Mucosa of stomach (tissue), 1 donor: ENCODE measurements around the gene SPHK2.

Source experiments
- H3K27me3 ChIP-seq: one replicate; pipeline ENCODE4 v1.7.0; 2013; ENCODE audit warnings: mild to moderate bottlenecking, low read length; ENCODE audit not compliant: control insufficient read depth, insufficient read depth
- H3K36me3 ChIP-seq: one replicate; pipeline ENCODE4 v1.7.0; 2013; ENCODE audit warnings: low read length; ENCODE audit not compliant: control insufficient read depth, insufficient read depth
- H3K4me1 ChIP-seq: one replicate; pipeline ENCODE4 v1.7.0; 2013; ENCODE audit warnings: mild to moderate bottlenecking, low read length; ENCODE audit not compliant: control insufficient read depth, insufficient read depth
- H3K4me3 ChIP-seq: one replicate; pipeline ENCODE4 v1.7.0; 2013; ENCODE audit warnings: low read length
- H3K9ac ChIP-seq: one replicate; pipeline ENCODE4 v1.7.0; 2013; ENCODE audit warnings: mild to moderate bottlenecking, low read length, moderate library complexity
- H3K9me3 ChIP-seq: one replicate; pipeline ENCODE4 v1.7.0; 2013; ENCODE audit warnings: mild to moderate bottlenecking, low read length, moderate library complexity; ENCODE audit not compliant: control insufficient read depth
- donor health status: Pancreatic carcinoma.

SPHK2 gene

DNA sequence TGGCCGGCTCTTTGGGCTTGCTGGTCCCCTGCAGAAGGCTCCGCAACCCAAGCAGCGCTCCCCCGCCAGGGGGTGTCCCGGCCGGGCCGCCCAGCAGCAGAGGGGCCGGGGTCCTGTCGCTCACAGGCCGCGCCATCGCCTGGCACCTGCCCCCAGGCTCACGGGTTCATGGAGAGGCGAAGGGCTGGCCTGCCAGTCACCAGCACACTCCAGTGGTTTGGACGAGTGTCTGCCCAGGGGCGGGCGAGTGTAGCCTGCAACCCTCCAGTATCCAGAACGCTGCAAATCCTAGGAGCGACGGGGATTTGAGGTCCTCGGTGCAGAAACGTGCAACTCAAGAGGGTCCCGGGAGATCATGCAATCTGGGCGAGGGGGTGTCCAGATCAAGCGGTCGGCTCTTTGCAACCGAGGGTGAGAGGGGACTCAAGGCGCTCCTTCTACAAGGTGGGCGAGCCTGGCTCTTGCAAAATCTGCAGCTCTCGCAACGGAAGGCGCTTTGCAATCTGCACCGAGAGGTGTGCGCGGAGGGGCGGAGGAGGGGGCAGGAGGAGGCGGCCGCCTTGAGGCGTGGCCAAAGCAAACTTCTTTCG lies 17.6 kb downstream of the SPHK2 start, which contains the start of gene DBP:
Gene DBP, minus strand, starts transcription at position 521 of the 590 bp plus-strand sequence. Its CDS starts 385 bp downstream, at position 136.
- Histone ChIP-seq H3K9me3 (no peaks in the 10 kb centered on the region), H3K27me3 (no peaks in the 10 kb centered on the region), H3K4me1 (peaks cover 46% of the 10 kb centered on the region), H3K36me3 (peaks cover 3% of the 10 kb centered on the region), H3K4me3 (peak within 1 kb of the TSS; percentile 85), H3K9ac (peak within 1 kb of the TSS; percentile 92)

DNA sequence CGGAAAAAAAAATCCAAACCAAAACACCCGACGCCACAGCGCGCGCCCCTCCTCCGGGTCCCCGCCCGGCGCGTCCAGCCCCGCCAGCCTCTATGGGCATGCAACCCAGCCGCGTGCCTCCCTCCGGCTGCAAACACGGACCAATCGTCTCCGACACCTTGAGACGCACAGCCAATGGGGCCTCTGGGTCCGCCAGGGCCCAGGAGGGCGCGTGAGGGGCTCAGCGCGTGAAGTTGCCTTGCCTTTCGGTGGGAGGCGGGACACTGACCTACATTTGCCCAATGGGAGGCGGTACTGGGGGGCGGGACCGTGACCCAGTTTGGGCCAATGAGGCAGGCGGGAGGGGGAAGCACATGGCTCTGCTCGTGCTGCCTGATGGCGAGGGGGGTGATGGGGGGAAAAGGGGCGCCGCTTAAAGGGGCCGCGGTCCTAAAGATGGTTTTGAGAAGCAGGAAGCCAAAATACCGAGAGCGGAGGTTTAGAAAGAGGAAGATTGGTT lies 18.2 kb downstream of the SPHK2 start:
- Histone ChIP-seq H3K4me1 (peaks cover 44% of the 10 kb centered on the region), H3K27me3 (no peaks in the 10 kb centered on the region), H3K36me3 (peaks cover 3% of the 10 kb centered on the region), H3K4me3 (peak overlapping the region; percentile 85), H3K9ac (peak overlapping the region; percentile 92), H3K9me3 (no peaks in the 10 kb centered on the region)

DNA sequence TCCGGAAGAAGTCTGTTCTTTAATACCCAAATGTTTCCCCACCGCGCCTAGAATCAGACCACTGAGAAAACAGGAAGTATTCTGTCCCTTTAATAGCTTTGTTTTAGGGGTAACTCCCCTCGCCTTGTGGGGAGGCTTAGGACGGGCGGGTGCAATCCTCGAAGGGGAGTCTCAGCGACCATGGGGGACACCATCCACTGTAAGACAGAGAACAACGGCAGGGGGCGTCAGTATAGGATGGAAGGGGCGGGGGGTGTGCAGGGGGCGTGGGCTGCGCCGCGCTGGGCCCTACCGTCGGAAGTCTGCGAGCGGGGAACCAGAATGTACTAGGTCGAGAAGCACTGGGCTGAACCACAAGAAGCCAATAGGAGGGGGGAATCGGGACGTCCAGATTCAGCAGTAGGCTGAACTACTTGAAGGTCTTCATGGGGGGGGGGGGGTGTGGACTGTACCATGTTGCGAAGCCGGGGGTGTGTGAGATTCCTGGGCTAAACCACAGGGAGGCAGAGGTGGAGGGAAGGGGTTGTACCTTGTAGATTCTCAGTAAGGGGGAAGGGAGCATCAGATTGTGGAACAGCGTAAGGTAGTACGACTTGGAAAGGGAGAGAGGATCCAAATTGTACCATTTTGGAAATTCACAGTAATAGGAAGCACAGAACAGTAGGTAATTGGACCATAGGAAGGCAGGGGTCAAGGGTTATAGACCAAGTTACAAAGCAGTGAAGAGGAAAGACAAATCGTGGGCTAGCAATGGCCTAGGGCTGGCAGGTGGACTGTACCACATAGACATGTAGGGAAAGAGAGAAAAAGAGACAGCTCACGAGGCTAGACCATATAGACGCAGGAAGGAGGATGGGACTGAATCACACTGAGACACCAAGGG lies 18.9 kb downstream of the SPHK2 start:
- H3K36me3 ChIP-seq: peaks cover under 1% of the 10 kb centered on the region
- H3K27me3 ChIP-seq: no peaks in the 10 kb centered on the region
- H3K4me3 ChIP-seq: peak overlapping the region; percentile 85
- no peaks in the 10 kb centered on the region for H3K9me3 ChIP-seq
- H3K4me1 ChIP-seq: peaks cover 37% of the 10 kb centered on the region
- peak overlapping the region; percentile 92 for H3K9ac ChIP-seq

DNA sequence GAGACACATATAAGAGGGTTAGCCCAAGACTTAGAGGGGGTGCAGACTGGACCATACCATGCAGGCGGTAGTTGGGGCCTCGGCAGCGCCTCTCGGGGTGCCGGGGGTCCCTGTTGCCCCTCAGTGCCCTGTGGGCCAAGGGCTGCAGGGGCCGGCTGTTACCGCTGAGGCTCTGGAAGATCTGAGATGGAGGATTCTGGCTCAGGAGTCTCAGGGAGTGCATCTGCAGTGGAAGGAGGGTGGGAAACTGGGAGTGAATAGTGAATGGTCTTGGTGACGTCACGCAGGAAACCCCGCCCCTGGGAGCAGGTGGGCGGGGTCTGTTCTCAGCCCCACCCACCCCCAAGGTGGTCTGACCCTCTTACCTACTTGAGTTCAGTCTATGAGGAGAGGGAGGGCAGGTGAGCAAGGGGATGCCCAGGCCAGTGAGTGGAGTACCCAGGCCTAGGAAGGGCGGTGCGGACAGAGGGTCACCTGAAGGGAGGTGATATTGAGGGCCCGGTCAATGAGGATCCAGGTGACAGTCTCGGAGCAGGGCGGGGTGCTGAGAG lies 19.6 kb downstream of the SPHK2 start:
- no peaks in the 10 kb centered on the region for H3K36me3 ChIP-seq
- peak overlapping the region; percentile 92 for H3K9ac ChIP-seq
- peak overlapping the region; percentile 5 for H3K4me3 ChIP-seq
- H3K27me3 ChIP-seq: no peaks in the 10 kb centered on the region
- no peaks in the 10 kb centered on the region for H3K9me3 ChIP-seq
- H3K4me1 ChIP-seq: peaks cover 30% of the 10 kb centered on the region

DNA sequence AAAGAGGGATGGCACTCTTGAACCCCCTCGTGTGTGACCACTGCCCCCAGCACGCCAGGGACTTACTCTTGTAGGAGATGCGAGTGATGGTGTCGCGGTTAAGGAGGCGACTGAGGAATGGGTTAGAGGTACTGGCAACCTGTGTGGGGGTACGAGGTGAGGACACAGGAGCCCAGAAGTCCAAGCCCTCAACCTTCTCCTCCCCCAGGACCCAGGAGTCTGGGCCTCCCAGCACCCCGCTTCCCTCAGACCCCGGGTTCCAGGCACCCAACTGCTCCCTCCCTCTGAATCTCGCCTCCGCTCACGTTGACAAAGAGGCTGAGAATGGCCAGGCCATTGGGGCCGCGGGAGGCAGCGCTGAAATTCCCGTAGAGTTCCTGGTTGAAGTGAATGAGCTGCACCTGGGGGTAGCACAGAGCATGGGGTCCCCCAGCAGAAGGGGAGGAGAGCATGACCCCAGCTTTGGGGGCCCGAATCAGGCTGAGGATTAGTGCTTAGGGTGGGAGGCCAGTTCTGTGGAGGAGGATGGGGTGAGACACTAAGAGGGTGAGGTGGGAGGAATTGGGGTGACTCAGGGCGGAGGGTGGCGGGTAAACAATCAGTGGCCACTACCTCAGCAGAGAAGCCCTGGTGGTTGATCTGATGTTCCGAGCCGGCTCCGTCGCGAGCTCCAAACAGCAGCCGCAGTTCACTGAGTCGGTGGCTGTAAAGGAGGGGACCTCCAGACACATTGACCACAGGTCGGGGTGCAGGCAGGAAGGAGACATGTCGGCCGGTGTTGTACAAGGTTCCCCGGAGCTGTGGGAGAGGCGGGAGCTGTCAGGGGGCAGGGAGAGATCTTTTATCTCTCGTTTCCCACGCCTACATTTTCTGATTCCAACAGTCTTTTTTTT lies 20.4 kb downstream of the SPHK2 start:
- Histone ChIP-seq H3K4me1 (peaks cover 29% of the 10 kb centered on the region), H3K9me3 (no peaks in the 10 kb centered on the region), H3K27me3 (no peaks in the 10 kb centered on the region), H3K36me3 (no peaks in the 10 kb centered on the region), H3K9ac (peak overlapping the region; percentile 39), H3K4me3 (no peak overlapping the region)

DNA sequence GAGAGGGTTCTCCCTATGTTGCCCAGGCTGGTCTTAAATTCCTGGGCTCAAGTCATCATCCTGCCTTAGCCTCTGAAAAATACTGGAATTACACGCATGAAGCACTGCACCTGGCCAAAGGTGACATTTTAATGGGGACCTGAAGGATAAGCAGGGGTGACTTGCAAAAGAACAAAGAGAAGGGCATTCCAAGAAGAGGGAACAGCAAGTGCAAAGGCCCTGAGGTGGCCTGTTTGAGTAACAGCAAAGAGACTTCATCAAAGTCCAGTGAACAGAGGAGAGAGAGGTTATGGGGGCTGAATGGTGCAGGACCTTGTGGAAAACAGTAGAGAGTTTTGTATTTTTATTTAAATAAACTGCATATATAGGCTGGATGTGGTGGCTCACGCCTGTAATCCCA lies 22.5 kb downstream of the SPHK2 start:
- H3K27me3 ChIP-seq: no peaks in the 10 kb centered on the region
- no peaks in the 10 kb centered on the region for H3K9me3 ChIP-seq
- H3K4me3 ChIP-seq: no peak overlapping the region
- no peak overlapping the region for H3K9ac ChIP-seq
- peaks cover 40% of the 10 kb centered on the region for H3K4me1 ChIP-seq
- no peaks in the 10 kb centered on the region for H3K36me3 ChIP-seq

DNA sequence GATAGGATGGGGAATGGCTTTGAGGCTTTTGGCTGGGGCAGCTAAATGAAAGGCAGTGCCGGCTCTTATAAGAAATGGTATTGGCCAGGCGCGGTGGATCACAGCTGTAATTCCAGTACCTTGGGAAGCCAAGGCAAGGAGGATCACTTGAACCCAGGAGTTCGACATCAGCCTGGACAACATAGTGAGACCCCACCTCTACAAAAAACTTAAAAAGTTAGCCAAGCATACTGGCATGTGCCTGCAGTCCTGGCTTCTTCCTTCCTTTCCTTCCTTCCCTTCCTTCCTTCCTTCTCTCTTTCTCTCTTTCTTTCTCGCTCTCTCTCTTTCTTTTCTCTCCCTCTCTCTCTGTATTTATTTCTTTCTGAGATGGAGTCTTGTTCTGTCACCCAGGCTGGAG lies 23.6 kb downstream of the SPHK2 start:
- Histone ChIP-seq H3K9me3 (no peaks in the 10 kb centered on the region), H3K36me3 (no peaks in the 10 kb centered on the region), H3K27me3 (no peaks in the 10 kb centered on the region), H3K4me3 (no peak overlapping the region), H3K4me1 (peaks cover 40% of the 10 kb centered on the region), H3K9ac (no peak overlapping the region)

DNA sequence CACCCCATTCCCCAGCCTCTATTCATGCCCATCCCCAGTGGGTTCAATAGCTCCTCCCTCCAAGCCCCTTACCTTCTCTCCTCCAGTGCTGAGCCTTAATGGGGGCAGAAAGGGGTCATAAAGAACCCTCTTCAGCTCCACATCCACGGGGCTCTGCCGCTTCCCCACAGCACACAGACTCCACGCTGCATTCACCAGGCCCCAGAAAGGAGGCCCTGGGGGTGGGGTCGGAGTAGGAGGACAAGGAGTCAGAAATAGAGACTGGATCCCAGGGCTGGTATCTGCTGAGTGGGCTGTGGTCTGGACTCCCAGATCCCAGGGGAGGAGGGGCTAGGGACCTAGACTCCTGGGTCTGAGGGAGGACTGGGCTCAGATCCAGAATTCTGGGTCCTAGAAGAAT lies 25.0 kb downstream of the SPHK2 start:
- H3K4me3 ChIP-seq: peak overlapping the region; percentile 74
- H3K9ac ChIP-seq: peak overlapping the region; percentile 71

DNA sequence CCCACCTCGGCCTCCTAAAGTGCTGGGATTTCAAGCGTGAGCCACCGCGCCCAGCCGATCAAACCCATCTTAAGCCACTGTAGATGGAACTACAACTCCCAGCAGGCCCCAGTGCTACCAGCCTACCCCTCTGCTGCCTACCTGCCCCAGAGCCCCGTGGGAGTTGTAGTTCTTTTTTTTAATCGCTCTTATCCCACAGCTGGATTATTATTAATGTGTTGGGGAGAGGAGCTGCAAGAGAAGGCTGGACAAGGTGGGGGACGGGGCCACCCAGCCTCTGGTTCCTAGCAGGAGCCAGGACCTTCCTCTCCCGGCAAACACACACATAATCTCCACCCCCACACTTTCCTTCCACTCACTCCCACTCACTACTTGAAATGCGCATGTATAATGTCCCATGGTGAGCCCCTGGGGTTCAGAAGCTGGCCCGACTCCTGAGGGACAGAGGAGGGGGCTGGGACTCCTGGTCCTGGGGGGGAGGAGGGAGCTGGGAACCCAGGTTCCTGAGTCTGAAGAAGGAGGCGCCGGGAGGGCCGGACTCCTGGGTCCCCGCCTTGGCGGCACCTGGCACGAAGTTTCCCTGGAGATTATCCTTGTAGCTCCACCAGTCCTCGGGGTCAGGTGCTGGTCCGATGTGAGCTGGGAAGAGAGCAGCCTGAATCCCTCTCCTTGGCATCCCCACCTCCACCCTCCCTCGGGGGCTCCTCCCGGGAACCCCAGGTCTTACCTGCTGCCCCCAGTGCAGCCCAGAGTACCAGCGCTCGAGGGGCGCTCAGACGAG lies 25.7 kb downstream of the SPHK2 start:
- H3K4me3 ChIP-seq: peak overlapping the region; percentile 74
- peak overlapping the region; percentile 71 for H3K9ac ChIP-seq

More for the DNA sequence above, 25.0 kb downstream of the SPHK2 start:
- Histone ChIP-seq H3K27me3 (no peaks in the 10 kb centered on the region), H3K4me1 (peaks cover 30% of the 10 kb centered on the region), H3K9me3 (no peaks in the 10 kb centered on the region), H3K36me3 (no peaks in the 10 kb centered on the region)

DNA sequence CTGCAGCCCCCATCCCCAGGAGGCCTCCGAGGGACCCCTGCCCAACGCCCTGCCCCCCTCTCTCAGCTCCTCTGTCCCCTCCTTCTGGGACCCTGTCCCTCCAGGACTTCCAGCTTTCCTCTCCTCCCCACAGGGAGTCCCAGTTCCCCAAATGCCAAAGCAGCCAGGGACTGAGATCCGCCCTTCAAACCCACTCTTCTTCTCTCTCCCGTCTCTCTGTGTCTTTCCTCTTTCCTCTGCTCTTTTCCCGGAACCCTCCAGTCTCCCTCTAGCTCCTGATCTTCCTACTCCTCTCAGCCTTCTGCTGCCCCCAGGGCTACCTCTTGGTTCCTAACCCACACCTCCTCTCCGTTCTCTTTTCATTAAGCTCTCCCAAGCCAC lies 26.3 kb downstream of the SPHK2 start:
- Histone ChIP-seq H3K27me3 (no peaks in the 10 kb centered on the region), H3K9ac (peak overlapping the region; percentile 71)

More for the DNA sequence above, 25.7 kb downstream of the SPHK2 start:
- peaks cover 24% of the 10 kb centered on the region for H3K4me1 ChIP-seq
- no peaks in the 10 kb centered on the region for H3K27me3 ChIP-seq
- no peaks in the 10 kb centered on the region for H3K9me3 ChIP-seq
- no peaks in the 10 kb centered on the region for H3K36me3 ChIP-seq

More for the DNA sequence above, 26.3 kb downstream of the SPHK2 start:
- Histone ChIP-seq H3K4me3 (peak overlapping the region; percentile 74), H3K9me3 (no peaks in the 10 kb centered on the region), H3K36me3 (no peaks in the 10 kb centered on the region), H3K4me1 (peaks cover 24% of the 10 kb centered on the region)
